ENCODE measurements around the gene CPZ.

CPZ gene

DNA sequence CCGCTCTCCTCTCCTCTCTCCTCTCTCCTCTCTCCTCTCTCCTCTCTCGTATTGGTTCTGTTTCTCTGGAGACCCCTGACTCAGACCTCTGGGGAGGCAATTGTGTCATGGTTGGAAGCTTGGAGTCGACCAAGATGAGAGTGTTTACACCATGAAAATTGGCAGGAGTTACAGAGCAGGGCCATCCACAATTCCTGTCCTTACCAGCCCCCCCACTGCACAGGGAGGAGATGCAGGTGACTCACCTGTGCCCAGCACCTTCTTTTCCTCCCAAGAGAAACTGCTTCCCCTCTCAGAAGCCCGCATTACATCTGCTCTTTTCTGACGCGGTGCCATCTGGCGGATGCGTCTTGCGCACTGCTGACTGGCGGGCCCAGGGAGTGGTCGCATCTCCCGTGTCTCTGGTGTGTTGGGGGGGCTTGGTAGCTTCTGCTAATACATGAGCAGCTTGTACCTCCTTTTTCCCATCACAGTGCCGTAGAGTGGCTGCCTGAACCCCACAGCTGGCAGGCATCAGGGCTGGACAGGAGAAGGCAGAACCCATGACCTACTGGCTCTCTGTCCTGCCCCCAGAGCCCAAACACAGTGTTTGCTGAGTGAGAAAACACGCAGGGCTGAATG lies 43.7 kb upstream of the CPZ start:
- no peaks in the 10 kb centered on the region for H3K9me3 ChIP-seq (ENCODE audit: control insufficient read depth, insufficient read depth, low read length)
- no peak overlapping the region for H3K4me3 ChIP-seq (ENCODE audit: low read length)
- no peaks in the 10 kb centered on the region; the same call in none of the 2 replicates for H3K4me1 ChIP-seq (ENCODE audit: control insufficient read depth, insufficient read depth, low read length)
- no peaks in the 10 kb centered on the region for H3K36me3 ChIP-seq (ENCODE audit: control insufficient read depth, insufficient read depth, low read length)
- no peaks in the 10 kb centered on the region for H3K27me3 ChIP-seq (ENCODE audit: control insufficient read depth, insufficient read depth, low read length)
- DNase-seq (ENCODE audit: low read depth, low spot score) = no peak
- H3K27ac ChIP-seq (ENCODE audit: low read length) = no peak overlapping the region
- no CpG with 5 or more reads among the region's 14 CpGs for WGBS (ENCODE audit: insufficient coverage, insufficient read length)

DNA sequence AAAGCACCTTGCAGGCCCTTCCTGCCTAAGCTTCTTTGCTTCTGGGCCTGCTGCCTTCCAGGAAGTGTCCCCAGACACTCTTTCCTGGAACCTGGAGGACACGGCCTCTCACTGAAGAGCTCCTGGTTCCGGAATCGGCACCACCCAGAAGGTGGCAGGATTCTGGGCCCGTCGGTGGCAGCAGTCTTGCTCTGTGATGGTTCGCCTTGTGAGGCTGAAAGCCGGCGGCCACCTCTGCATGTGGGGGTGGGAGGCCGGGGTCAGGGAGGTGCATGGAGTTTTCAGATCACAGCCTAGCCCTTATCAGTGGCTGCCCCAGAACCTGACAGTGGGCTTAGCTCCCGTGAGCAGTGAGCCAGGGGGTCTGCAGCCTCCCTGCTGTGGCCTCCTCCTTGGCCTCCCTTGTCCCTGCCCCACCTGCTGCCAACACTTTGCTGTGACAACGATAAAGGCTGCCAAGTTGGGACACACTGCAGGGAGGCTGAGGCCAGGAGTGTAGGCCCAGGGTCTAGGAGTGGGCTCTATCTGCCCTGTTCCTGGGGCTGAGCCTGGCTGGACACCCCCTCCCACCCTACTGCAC lies 43.1 kb upstream of the CPZ start:
- H3K4me1 ChIP-seq (ENCODE audit: control insufficient read depth, insufficient read depth, low read length) = no peaks in the 10 kb centered on the region; the same call in none of the 2 replicates
- H3K36me3 ChIP-seq (ENCODE audit: control insufficient read depth, insufficient read depth, low read length) = no peaks in the 10 kb centered on the region
- no CpG with 5 or more reads among the region's 11 CpGs for WGBS (ENCODE audit: insufficient coverage, insufficient read length)
- H3K27ac ChIP-seq (ENCODE audit: low read length) = no peak overlapping the region
- H3K9me3 ChIP-seq (ENCODE audit: control insufficient read depth, insufficient read depth, low read length) = no peaks in the 10 kb centered on the region
- no peak overlapping the region for H3K4me3 ChIP-seq (ENCODE audit: low read length)
- H3K27me3 ChIP-seq (ENCODE audit: control insufficient read depth, insufficient read depth, low read length) = no peaks in the 10 kb centered on the region
- DNase-seq (ENCODE audit: low read depth, low spot score) = no peak

DNA sequence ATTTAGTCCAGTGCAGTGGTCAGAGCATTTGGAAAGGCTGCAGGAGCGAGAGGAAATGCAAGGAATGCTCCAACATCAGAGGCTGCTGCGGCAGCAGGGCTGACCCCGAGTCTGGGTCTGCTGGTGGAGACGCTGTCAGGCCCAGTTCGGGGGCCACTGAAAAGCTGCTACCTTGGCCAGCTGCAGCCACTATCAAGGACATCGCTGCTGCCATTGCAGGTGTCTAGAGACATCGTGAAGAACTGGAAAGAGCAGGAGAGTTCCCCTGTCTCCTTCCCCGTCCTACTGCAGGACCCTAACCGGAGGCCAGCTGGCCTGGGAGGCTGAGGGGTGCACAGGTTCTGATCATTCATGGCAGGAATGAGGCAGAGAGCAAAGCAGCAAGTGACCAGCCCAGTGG lies 41.9 kb upstream of the CPZ start:
- Histone ChIP-seq H3K27me3 (ENCODE audit: control insufficient read depth, insufficient read depth, low read length) (no peaks in the 10 kb centered on the region), H3K4me1 (ENCODE audit: control insufficient read depth, insufficient read depth, low read length) (no peaks in the 10 kb centered on the region; the same call in 1 of the 2 replicates), H3K36me3 (ENCODE audit: control insufficient read depth, insufficient read depth, low read length) (no peaks in the 10 kb centered on the region), H3K27ac (ENCODE audit: low read length) (no peak overlapping the region), H3K4me3 (ENCODE audit: low read length) (no peak overlapping the region), H3K9me3 (ENCODE audit: control insufficient read depth, insufficient read depth, low read length) (no peaks in the 10 kb centered on the region)
- WGBS (ENCODE audit: insufficient coverage, insufficient read length) = no CpG with 5 or more reads among the region's 9 CpGs
- no peak for DNase-seq (ENCODE audit: low read depth, low spot score)

DNA sequence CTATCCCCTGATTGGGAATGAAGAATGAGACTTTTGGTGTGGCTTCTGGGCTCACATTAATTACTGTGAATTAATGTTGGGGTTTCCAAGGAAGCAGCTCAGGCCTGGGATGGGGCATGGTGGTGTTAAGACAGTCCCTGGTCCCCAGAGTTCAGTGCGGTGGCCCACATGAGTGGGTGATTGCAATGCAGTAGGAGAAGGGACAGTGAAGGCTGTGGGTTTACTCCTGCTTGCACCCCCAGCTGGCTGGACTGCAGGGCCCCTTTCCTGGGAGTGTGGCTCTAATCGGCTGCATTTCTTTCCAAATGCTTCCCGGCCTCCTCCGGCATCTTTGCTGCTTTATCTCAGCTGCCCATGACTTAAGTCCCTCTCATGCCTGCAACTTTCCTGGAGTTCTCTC lies 40.5 kb upstream of the CPZ start:
- Histone ChIP-seq H3K27ac (ENCODE audit: low read length) (no peak overlapping the region), H3K4me3 (ENCODE audit: low read length) (no peak overlapping the region), H3K36me3 (ENCODE audit: control insufficient read depth, insufficient read depth, low read length) (no peaks in the 10 kb centered on the region), H3K9me3 (ENCODE audit: control insufficient read depth, insufficient read depth, low read length) (no peaks in the 10 kb centered on the region), H3K27me3 (ENCODE audit: control insufficient read depth, insufficient read depth, low read length) (no peaks in the 10 kb centered on the region), H3K4me1 (ENCODE audit: control insufficient read depth, insufficient read depth, low read length) (no peaks in the 10 kb centered on the region)
- WGBS (ENCODE audit: insufficient coverage, insufficient read length) = no CpG with 5 or more reads among the region's 4 CpGs
- no peak for DNase-seq (ENCODE audit: low read depth, low spot score)

DNA sequence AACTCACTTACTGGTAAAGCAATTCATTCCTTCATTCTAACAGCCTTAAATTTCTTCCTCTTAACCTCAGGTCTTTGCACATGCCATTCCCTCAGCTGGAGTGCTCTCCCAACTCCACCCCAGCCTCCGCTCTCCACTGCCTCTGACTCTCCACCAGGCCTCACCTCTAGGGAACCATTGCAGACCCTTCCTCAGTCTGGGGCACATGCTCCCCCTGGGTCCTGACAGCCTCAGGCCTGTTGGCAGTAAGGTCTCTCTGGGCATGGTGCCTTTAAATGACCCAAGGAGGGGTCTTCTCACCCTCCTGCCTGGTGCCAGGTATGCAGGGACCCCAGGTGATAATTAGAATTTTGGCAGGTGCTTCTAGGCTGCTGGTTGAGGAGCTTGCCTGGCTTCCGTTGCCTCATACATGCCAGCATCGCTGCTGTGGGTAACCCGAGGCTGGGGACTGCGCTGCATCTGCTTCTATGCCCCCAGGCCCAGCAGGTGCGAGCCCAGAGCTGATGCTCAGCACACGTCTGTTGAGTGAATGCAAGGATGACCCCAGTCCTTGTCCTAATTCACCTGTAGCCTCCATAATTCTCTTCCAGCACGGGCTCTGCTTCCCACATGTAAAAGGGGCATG lies 39.9 kb upstream of the CPZ start:
- Histone ChIP-seq H3K4me1 (ENCODE audit: control insufficient read depth, insufficient read depth, low read length) (no peaks in the 10 kb centered on the region), H3K9me3 (ENCODE audit: control insufficient read depth, insufficient read depth, low read length) (no peaks in the 10 kb centered on the region), H3K4me3 (ENCODE audit: low read length) (no peak overlapping the region), H3K27ac (ENCODE audit: low read length) (no peak overlapping the region), H3K27me3 (ENCODE audit: control insufficient read depth, insufficient read depth, low read length) (no peaks in the 10 kb centered on the region), H3K36me3 (ENCODE audit: control insufficient read depth, insufficient read depth, low read length) (no peaks in the 10 kb centered on the region)
- no peak for DNase-seq (ENCODE audit: low read depth, low spot score)
- no CpG with 5 or more reads among the region's 8 CpGs for WGBS (ENCODE audit: insufficient coverage, insufficient read length)

DNA sequence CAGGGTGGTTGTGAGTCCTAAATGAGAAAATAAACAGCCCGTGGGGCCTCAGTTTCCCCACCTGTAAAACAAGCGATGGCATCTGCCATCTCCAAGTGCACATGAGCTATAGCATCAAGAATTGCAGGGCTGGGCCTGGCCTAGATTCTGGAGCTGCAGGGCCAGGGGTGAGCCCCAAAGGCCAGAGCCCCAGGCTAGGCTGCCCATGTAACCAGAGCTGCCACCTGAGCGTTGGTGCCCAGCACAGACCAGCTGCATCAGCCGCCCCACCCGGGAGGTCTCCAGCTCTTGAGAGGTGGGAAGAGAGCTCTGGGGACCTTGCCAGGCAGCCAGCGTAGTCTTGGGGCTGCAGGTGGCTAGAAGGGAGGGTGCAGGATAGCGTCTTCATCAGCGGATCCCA lies 39.3 kb upstream of the CPZ start:
- H3K36me3 ChIP-seq (ENCODE audit: control insufficient read depth, insufficient read depth, low read length) = no peaks in the 10 kb centered on the region
- no peak overlapping the region for H3K4me3 ChIP-seq (ENCODE audit: low read length)
- no peaks in the 10 kb centered on the region for H3K9me3 ChIP-seq (ENCODE audit: control insufficient read depth, insufficient read depth, low read length)
- no peak for DNase-seq (ENCODE audit: low read depth, low spot score)
- no peak overlapping the region for H3K27ac ChIP-seq (ENCODE audit: low read length)
- no CpG with 5 or more reads among the region's 8 CpGs for WGBS (ENCODE audit: insufficient coverage, insufficient read length)
- no peaks in the 10 kb centered on the region for H3K4me1 ChIP-seq (ENCODE audit: control insufficient read depth, insufficient read depth, low read length)
- H3K27me3 ChIP-seq (ENCODE audit: control insufficient read depth, insufficient read depth, low read length) = no peaks in the 10 kb centered on the region

DNA sequence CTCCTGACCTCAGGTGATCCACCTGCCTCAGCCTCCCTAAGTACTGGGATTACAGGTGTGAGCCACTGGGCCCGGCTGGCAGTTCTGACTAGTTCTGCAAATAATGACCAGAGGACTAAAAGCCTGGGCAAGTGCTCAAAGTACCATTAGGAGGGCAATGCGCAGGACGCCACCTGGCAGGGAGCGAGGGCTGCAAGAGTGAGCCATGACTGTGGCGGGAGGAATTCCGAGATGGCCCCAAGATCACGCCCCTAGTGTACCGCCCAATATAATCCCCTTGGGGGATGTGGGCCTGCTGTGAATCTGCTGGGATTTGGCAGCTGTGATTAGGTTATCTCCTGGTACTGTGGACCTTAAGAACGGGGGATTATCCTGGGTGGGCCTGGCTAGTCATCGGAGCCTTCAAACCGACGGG lies 38.6 kb upstream of the CPZ start:
- H3K36me3 ChIP-seq (ENCODE audit: control insufficient read depth, insufficient read depth, low read length) = no peaks in the 10 kb centered on the region
- no peaks in the 10 kb centered on the region for H3K4me1 ChIP-seq (ENCODE audit: control insufficient read depth, insufficient read depth, low read length)
- no peak for DNase-seq (ENCODE audit: low read depth, low spot score)
- no CpG with 5 or more reads among the region's 12 CpGs for WGBS (ENCODE audit: insufficient coverage, insufficient read length)
- H3K9me3 ChIP-seq (ENCODE audit: control insufficient read depth, insufficient read depth, low read length) = no peaks in the 10 kb centered on the region
- H3K27me3 ChIP-seq (ENCODE audit: control insufficient read depth, insufficient read depth, low read length) = no peaks in the 10 kb centered on the region
- H3K27ac ChIP-seq (ENCODE audit: low read length) = no peak overlapping the region
- no peak overlapping the region for H3K4me3 ChIP-seq (ENCODE audit: low read length)

DNA sequence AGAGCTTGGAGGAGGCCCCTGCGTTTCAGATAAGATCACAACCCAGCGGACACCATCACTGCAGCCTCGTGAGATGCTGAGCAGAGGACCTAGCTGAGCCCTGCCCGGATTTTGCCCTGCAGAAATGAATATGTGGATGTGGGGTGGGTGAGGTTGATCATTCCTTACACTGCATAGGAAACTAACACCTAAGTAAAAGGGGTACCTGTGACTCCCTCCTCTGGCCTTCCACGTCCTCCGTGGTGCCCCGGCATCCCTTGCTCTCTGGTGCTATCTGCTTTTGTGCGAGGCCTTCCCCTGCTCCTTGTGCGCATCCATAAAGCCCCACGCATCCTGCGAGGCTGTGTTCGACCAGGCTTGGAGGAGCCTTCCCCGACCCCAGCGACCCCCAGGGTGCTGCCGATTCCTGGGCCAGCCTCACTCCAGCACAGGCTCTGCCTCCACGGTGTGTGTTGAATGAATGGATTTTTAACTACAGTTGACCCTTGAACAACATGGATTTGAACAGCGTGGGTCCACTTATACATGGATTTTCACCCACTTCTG lies 37.9 kb upstream of the CPZ start:
- H3K27ac ChIP-seq (ENCODE audit: low read length) = no peak overlapping the region

DNA sequence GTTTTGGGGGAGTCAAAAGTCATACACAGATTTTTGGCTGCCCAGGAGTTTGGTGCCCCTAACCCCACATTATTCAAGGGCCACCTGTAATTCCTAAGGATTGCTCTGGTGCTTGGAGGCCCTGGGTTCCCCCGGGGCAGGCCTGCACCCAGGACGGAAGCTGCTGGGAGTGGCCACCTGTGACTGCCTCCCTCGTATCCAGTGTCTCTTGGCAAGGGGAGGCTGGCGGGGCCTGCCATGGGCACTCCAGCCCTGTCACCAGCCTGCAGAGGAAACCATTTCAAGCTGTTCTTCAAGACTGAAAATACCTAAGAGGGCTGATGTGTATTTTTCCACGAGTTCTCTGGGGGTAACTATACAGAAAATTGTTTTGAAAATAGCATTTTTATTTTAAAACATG lies 36.8 kb upstream of the CPZ start:
- Histone ChIP-seq H3K27me3 (ENCODE audit: control insufficient read depth, insufficient read depth, low read length) (no peaks in the 10 kb centered on the region), H3K36me3 (ENCODE audit: control insufficient read depth, insufficient read depth, low read length) (no peaks in the 10 kb centered on the region), H3K9me3 (ENCODE audit: control insufficient read depth, insufficient read depth, low read length) (no peaks in the 10 kb centered on the region), H3K4me3 (ENCODE audit: low read length) (no peak overlapping the region), H3K27ac (ENCODE audit: low read length) (no peak overlapping the region), H3K4me1 (ENCODE audit: control insufficient read depth, insufficient read depth, low read length) (peaks cover 3% of the 10 kb centered on the region; the same call in 1 of the 2 replicates)
- no CpG with 5 or more reads among the region's 5 CpGs for WGBS (ENCODE audit: insufficient coverage, insufficient read length)
- no peak for DNase-seq (ENCODE audit: low read depth, low spot score)

More for the DNA sequence above, 37.9 kb upstream of the CPZ start:
- no peaks in the 10 kb centered on the region for H3K36me3 ChIP-seq (ENCODE audit: control insufficient read depth, insufficient read depth, low read length)
- no peaks in the 10 kb centered on the region for H3K4me1 ChIP-seq (ENCODE audit: control insufficient read depth, insufficient read depth, low read length)
- no peaks in the 10 kb centered on the region for H3K27me3 ChIP-seq (ENCODE audit: control insufficient read depth, insufficient read depth, low read length)
- no peak overlapping the region for H3K4me3 ChIP-seq (ENCODE audit: low read length)
- no peaks in the 10 kb centered on the region for H3K9me3 ChIP-seq (ENCODE audit: control insufficient read depth, insufficient read depth, low read length)
- no peak for DNase-seq (ENCODE audit: low read depth, low spot score)
- no CpG with 5 or more reads among the region's 17 CpGs for WGBS (ENCODE audit: insufficient coverage, insufficient read length)

DNA sequence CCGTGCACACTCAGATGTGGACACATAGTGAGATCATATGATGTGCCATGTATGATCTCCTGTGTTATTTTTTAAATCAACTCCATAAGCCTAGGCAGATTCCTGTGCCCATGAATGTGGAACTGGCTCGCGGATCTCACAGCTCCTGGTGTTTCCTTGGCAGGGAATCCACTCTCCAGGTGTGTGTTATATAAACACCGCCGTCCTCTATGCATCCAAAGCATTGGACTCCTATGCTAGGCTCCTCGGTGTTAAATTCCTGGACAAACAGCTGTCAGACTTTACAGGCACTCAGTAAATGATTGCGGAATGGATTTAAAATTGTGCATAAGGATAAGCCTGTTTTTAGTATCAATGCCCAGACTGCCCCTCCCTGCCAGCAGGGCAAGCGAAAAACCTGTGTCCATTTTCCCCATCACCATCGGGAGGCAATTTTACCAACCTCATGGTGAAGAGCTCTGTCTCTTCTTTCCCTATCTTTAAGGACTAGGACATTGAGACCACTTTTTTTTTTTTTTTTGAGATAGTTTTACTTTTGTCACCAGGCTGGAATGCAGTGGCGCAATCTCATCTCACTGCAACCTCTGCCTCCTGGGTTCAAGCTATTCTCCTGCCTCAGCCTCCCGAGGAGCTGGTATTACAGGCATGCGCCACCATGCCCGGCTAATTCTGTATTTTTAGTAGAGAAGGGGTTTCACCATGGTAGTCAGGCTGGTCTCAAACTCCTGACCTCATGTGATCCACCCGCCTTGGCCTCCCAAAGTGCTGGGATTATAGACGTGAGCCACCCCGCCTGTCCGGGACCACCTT lies 36.0 kb upstream of the CPZ start:
- no peak overlapping the region for H3K4me3 ChIP-seq (ENCODE audit: low read length)
- DNase-seq (ENCODE audit: low read depth, low spot score) = no peak
- H3K27ac ChIP-seq (ENCODE audit: low read length) = no peak overlapping the region
- no peaks in the 10 kb centered on the region for H3K36me3 ChIP-seq (ENCODE audit: control insufficient read depth, insufficient read depth, low read length)
- H3K9me3 ChIP-seq (ENCODE audit: control insufficient read depth, insufficient read depth, low read length) = no peaks in the 10 kb centered on the region
- H3K4me1 ChIP-seq (ENCODE audit: control insufficient read depth, insufficient read depth, low read length) = peaks cover 3% of the 10 kb centered on the region; the same call in 1 of the 2 replicates
- H3K27me3 ChIP-seq (ENCODE audit: control insufficient read depth, insufficient read depth, low read length) = no peaks in the 10 kb centered on the region
- WGBS (ENCODE audit: insufficient coverage, insufficient read length) = no CpG with 5 or more reads among the region's 17 CpGs
